Measurements from ENCODE around the gene KRT71. TPM values are rescaled to one million over a fixed set of nuclear protein-coding genes. Genes with fewer than 3 reads are reported as not detected.

KRT71 gene
- total RNA-seq, 1 experiment from 2014 or later = not detected

DNA sequence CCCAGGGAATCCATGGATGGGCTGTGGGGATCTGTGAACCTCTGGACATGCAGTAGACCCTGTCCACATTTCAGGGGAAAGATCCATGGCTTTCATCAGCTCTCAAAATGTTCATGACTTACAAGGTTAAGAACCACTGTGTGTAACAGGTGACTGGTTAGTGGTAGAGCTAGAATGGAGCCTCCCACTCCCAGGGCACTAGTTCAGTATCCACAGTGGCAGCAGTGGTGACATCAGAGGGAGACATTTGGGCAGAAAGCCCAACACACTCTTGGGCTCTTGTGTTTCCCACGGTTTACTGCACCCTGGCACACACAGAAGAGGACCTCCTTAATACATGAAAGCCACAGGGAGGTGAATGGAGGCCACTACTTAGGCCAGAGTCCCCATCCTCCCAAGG lies 11.6 kb upstream of the KRT71 start:
- H4K20me1 ChIP-seq (ENCODE audit: low read length) = no peaks in the 10 kb centered on the region
- no peak for TF ChIP-seq EZH2phosphoT487 (IDR thresholded peaks at IDR 0.05; ENCODE audit: borderline replicate concordance, low read length)
- TF ChIP-seq, protein P1, sequence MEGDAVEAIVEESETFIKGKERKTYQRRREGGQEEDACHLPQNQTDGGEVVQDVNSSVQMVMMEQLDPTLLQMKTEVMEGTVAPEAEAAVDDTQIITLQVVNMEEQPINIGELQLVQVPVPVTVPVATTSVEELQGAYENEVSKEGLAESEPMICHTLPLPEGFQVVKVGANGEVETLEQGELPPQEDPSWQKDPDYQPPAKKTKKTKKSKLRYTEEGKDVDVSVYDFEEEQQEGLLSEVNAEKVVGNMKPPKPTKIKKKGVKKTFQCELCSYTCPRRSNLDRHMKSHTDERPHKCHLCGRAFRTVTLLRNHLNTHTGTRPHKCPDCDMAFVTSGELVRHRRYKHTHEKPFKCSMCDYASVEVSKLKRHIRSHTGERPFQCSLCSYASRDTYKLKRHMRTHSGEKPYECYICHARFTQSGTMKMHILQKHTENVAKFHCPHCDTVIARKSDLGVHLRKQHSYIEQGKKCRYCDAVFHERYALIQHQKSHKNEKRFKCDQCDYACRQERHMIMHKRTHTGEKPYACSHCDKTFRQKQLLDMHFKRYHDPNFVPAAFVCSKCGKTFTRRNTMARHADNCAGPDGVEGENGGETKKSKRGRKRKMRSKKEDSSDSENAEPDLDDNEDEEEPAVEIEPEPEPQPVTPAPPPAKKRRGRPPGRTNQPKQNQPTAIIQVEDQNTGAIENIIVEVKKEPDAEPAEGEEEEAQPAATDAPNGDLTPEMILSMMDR (conservative IDR thresholded peaks at IDR 0.05; ENCODE audit: low read depth, low read length) = no peak
- TF ChIP-seq EZH2 (IDR thresholded peaks at IDR 0.05; ENCODE audit: low read length, unreplicated experiment) = no peak
- no peak overlapping the region for H3K4me3 ChIP-seq (ENCODE audit: low read length)
- POLR2A ChIA-PET (ENCODE audit: unreplicated experiment) = no interaction called here
- intact Hi-C loops (cut with micrococcal nuclease) = no loop called here
- no TSS peak for BruUV-seq (replicated peaks)
- no peaks in the 10 kb centered on the region for H3F3A ChIP-seq (ENCODE audit: low read length, unreplicated experiment)
- H2AFZ ChIP-seq (ENCODE audit: low read length) = no peak overlapping the region
- no peak overlapping the region for H3K9ac ChIP-seq (ENCODE audit: low read length)
- no peak for DNase-seq
- CTCF ChIA-PET = no interaction called here
- H3K9me3 ChIP-seq (ENCODE audit: low read length) = no peaks in the 10 kb centered on the region
- H3K79me2 ChIP-seq (ENCODE audit: low read length) = no peaks in the 10 kb centered on the region
- H3K4me2 ChIP-seq (ENCODE audit: low read length) = no peak overlapping the region
- no peak for ATAC-seq
- peaks cover 37% of the 10 kb centered on the region for H3K27me3 ChIP-seq (ENCODE audit: low read length)
- no peaks in the 10 kb centered on the region for H3K9me2 ChIP-seq (replicated peaks; ENCODE audit: low read length)
- H3K4me1 ChIP-seq (ENCODE audit: insufficient read depth, low read length) = no peaks in the 10 kb centered on the region
- H3K27ac ChIP-seq (ENCODE audit: low read length) = no peak overlapping the region
- H3K36me3 ChIP-seq (ENCODE audit: low read depth, low read length) = no peaks in the 10 kb centered on the region

GRCh38 chr12:52561880-52562449 lies 9.0 kb upstream of the KRT71 start:
- ATAC-seq (no peak), DNase-seq (peak; percentile 33)
- POLR2A ChIA-PET (ENCODE audit: unreplicated experiment) = no interaction called here
- Histone ChIP-seq H3K27me3 (ENCODE audit: low read length) (peaks cover 34% of the 10 kb centered on the region), H3K27ac (ENCODE audit: low read length) (no peak overlapping the region), H3K4me1 (ENCODE audit: insufficient read depth, low read length) (no peaks in the 10 kb centered on the region), H3K36me3 (ENCODE audit: low read depth, low read length) (no peaks in the 10 kb centered on the region), H2AFZ (ENCODE audit: low read length) (no peak overlapping the region), H3K9me3 (ENCODE audit: low read length) (no peaks in the 10 kb centered on the region), H3K4me2 (ENCODE audit: low read length) (no peak overlapping the region), H3K9me2 (replicated peaks; ENCODE audit: low read length) (no peaks in the 10 kb centered on the region), H4K20me1 (ENCODE audit: low read length) (no peaks in the 10 kb centered on the region), H3K9ac (ENCODE audit: low read length) (no peak overlapping the region), H3K4me3 (ENCODE audit: low read length) (no peak overlapping the region), H3F3A (ENCODE audit: low read length, unreplicated experiment) (no peaks in the 10 kb centered on the region), H3K79me2 (ENCODE audit: low read length) (no peaks in the 10 kb centered on the region)
- intact Hi-C loops (cut with micrococcal nuclease) = no loop called here
- no peak for TF ChIP-seq EZH2phosphoT487 (IDR thresholded peaks at IDR 0.05; ENCODE audit: borderline replicate concordance, low read length)
- TF ChIP-seq, protein P1 (conservative IDR thresholded peaks at IDR 0.05; ENCODE audit: low read depth, low read length) = peak; percentile 61
- TF ChIP-seq EZH2 (IDR thresholded peaks at IDR 0.05; ENCODE audit: low read length, unreplicated experiment) = no peak
- no TSS peak for BruUV-seq (replicated peaks)
- CTCF ChIA-PET = interaction anchor here (0.7 kb wide), 2 partner anchors 189 to 318 kb away, joined by 3 read pairs; no protein-coding TSS in a partner anchor

- Histone ChIP-seq H3K9ac (ENCODE audit: low read length) (no peak overlapping the region), H3K9me3 (ENCODE audit: low read length) (no peaks in the 10 kb centered on the region), H3K4me2 (ENCODE audit: low read length) (no peak overlapping the region), H3F3A (ENCODE audit: low read length, unreplicated experiment) (no peaks in the 10 kb centered on the region), H3K9me2 (replicated peaks; ENCODE audit: low read length) (no peaks in the 10 kb centered on the region), H3K36me3 (ENCODE audit: low read depth, low read length) (no peaks in the 10 kb centered on the region), H3K79me2 (ENCODE audit: low read length) (no peaks in the 10 kb centered on the region), H2AFZ (ENCODE audit: low read length) (no peak overlapping the region), H3K27ac (ENCODE audit: low read length) (no peak overlapping the region), H3K4me3 (ENCODE audit: low read length) (no peak overlapping the region), H3K4me1 (ENCODE audit: insufficient read depth, low read length) (no peaks in the 10 kb centered on the region), H4K20me1 (ENCODE audit: low read length) (no peaks in the 10 kb centered on the region), H3K27me3 (ENCODE audit: low read length) (peaks cover 35% of the 10 kb centered on the region)
- POLR2A ChIA-PET (ENCODE audit: unreplicated experiment) = no interaction called here
- TF ChIP-seq EZH2phosphoT487 (IDR thresholded peaks at IDR 0.05; ENCODE audit: borderline replicate concordance, low read length) (no peak), EZH2 (IDR thresholded peaks at IDR 0.05; ENCODE audit: low read length, unreplicated experiment) (no peak)
- TF ChIP-seq, protein P1 (conservative IDR thresholded peaks at IDR 0.05; ENCODE audit: low read depth, low read length) = no peak
- intact Hi-C loops (cut with micrococcal nuclease) = no loop called here
- DNase-seq (no peak), ATAC-seq (no peak)
- CTCF ChIA-PET = no interaction called here
- BruUV-seq (replicated peaks) = no TSS peak
Measured at GRCh38 chr12:52559979-52560378, 7.0 kb upstream of the KRT71 start.
